OCI-LY7 (cell line): ENCODE data around the gene CYP2W1.

ENCODE experiments used
- EZH2phosphoT487 ChIP-seq: fragments of 200-600 bp; sonication (generic); IDR thresholded peaks from 2 replicates; pipeline ENCODE4 v1.6.1; 2018; ENCODE audit warnings: low read depth, borderline replicate concordance, mild to moderate bottlenecking, mixed run types, antibody characterized with exemption, low read length, moderate library complexity, mixed read lengths
- TF ChIP-seq, protein P1 (sequence below): fragments of 200-600 bp; sonication (generic); conservative IDR thresholded peaks from 2 replicates; pipeline ENCODE4 v1.5.1; 2014; ENCODE audit warnings: mild to moderate bottlenecking, antibody characterized with exemption, low read length, moderate library complexity, mixed read lengths

DNA sequence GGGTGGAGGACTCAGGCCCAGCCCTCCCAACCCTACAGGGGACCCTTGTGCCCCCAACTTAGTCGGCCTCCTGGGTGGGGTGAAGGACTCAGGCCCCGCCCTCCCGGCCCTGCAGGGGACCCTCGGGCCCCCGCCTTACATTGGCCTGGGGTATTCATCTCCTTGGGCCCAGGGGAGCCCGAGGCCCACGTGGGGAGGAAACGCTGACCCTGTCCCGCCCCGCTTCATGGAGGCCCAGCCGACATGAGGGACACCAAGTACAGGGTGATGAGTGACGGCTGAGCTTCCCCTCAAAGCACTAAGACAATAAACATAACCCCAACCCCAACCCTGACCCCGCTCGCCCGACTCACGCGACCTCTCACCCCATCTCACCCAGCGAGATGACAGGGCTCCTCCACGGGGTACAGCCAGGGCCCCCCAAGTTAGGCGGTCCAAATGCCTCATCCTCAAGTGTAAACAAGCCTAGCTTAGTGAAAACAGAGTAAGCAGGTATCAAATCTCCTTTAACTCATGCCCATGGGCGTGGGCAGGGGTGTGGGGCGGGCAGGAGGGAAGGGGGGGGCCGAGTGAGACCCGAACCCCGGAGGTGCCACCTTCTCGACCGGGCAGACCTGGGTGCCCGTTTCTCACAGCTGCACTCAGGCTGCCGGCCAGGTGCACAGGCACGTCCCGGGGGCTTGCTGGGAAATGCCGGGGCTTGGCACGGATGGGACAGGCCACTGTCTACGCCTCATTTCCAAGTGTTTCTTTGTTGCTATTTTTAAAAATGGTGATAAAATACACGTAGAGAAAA is 8.2 kb downstream of the CYP2W1 start:
- TF ChIP-seq, protein P1, sequence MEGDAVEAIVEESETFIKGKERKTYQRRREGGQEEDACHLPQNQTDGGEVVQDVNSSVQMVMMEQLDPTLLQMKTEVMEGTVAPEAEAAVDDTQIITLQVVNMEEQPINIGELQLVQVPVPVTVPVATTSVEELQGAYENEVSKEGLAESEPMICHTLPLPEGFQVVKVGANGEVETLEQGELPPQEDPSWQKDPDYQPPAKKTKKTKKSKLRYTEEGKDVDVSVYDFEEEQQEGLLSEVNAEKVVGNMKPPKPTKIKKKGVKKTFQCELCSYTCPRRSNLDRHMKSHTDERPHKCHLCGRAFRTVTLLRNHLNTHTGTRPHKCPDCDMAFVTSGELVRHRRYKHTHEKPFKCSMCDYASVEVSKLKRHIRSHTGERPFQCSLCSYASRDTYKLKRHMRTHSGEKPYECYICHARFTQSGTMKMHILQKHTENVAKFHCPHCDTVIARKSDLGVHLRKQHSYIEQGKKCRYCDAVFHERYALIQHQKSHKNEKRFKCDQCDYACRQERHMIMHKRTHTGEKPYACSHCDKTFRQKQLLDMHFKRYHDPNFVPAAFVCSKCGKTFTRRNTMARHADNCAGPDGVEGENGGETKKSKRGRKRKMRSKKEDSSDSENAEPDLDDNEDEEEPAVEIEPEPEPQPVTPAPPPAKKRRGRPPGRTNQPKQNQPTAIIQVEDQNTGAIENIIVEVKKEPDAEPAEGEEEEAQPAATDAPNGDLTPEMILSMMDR = no peak
- no peak for TF ChIP-seq EZH2phosphoT487
